A673 (cell line): ENCODE results near the gene PARVB. TPM values are rescaled to one million over a fixed set of nuclear protein-coding genes. Genes with fewer than 3 reads are reported as not detected.

ENCODE experiments used
- BruUV-seq: library from RNA; stranded (reverse); fragments of 400-500 nt; replicated peaks from 2 replicates; lab custom pipeline; 2021; lab: Mats Ljungman, UMichigan
- CTCF ChIA-PET: fragments of 300-600 bp; sonication (Branson Sonifier 250); formaldehyde crosslinking; loops from one replicate; lab custom pipeline; 2022; ENCODE audit warnings: antibody characterized with exemption; lab: Charles Lee
- POLR2A ChIA-PET: fragments of 300-600 bp; sonication (Branson Sonifier 250); formaldehyde crosslinking; loops from one replicate; lab custom pipeline; 2022; ENCODE audit warnings: antibody characterized with exemption; ENCODE audit not compliant: low non-redundant PET; lab: Charles Lee
- DNase-seq: peaks from one replicate; pipeline ENCODE4 v3.0.0-alpha.2; 2015; ENCODE audit warnings: low spot score
- H3K27ac ChIP-seq: fragments of 200-600 bp; sonication (generic); 2 replicates; pipeline ENCODE4 v1.5.1; 2016; ENCODE audit warnings: mixed run types, low read depth, mild to moderate bottlenecking, mixed read lengths, antibody characterized with exemption, low read length; ENCODE audit not compliant: poor library complexity, severe bottlenecking
- H3K27me3 ChIP-seq: fragments of 200-600 bp; sonication (generic); replicated peaks from 2 replicates; pipeline ENCODE4 v1.6.1; 2017; ENCODE audit warnings: mixed run types, low read depth, mild to moderate bottlenecking, mixed read lengths, antibody characterized with exemption, low read length; ENCODE audit not compliant: insufficient read depth, poor library complexity
- H3K36me3 ChIP-seq: fragments of 200-600 bp; sonication (generic); 2 replicates; pipeline ENCODE4 v1.6.1; 2016; ENCODE audit warnings: mixed run types, mild to moderate bottlenecking, mixed read lengths, antibody characterized with exemption, low read length; ENCODE audit not compliant: insufficient read depth, poor library complexity, severe bottlenecking
- H3K4me1 ChIP-seq: fragments of 200-600 bp; sonication (generic); 2 replicates; pipeline ENCODE4 v1.6.1; 2017; ENCODE audit warnings: mixed run types, mild to moderate bottlenecking, mixed read lengths, antibody characterized with exemption, low read length; ENCODE audit not compliant: insufficient read depth, poor library complexity, severe bottlenecking
- H3K4me3 ChIP-seq: fragments of 200-600 bp; sonication (generic); 2 replicates; pipeline ENCODE4 v1.5.1; 2016; ENCODE audit warnings: low read depth, mixed run types, mild to moderate bottlenecking, mixed read lengths, low read length; ENCODE audit not compliant: poor library complexity, severe bottlenecking
- H3K9me3 ChIP-seq: fragments of 200-600 bp; sonication (generic); 2 replicates; pipeline ENCODE4 v1.6.1; 2016; ENCODE audit warnings: mixed run types, low read depth, mild to moderate bottlenecking, mixed read lengths, antibody characterized with exemption, low read length; ENCODE audit not compliant: poor library complexity, severe bottlenecking
- EZH2 ChIP-seq: fragments of 200-600 bp; sonication (generic); IDR thresholded peaks from 2 replicates; pipeline ENCODE4 v1.6.1; 2017; ENCODE audit warnings: borderline replicate concordance, low read depth, mild to moderate bottlenecking, mixed read lengths, antibody characterized with exemption, low read length; ENCODE audit not compliant: poor library complexity, severe bottlenecking
- intact Hi-C: fragments of 100-400 bp; cut with micrococcal nuclease; formaldehyde crosslinking; loops from one replicate; pipeline ENCODE4 v1.10.0; 2022; ENCODE audit not compliant: unreplicated experiment
- total RNA-seq: library from RNA; stranded (reverse); gene quantifications from 2 replicates; pipeline ENCODE4 v1.2.3, GENCODE V29; 2021
- TF ChIP-seq, protein P1 (sequence below): fragments of 300-800, 200-600 bp; sonication (generic); conservative IDR thresholded peaks from 2 replicates; pipeline ENCODE4 v1.5.1; 2017; ENCODE audit warnings: low read depth, mild to moderate bottlenecking, antibody characterized with exemption, low read length, moderate library complexity, mixed read lengths

PARVB gene
- total RNA-seq, 1 experiment from 2014 or later, result 18.3 TPM

DNA sequence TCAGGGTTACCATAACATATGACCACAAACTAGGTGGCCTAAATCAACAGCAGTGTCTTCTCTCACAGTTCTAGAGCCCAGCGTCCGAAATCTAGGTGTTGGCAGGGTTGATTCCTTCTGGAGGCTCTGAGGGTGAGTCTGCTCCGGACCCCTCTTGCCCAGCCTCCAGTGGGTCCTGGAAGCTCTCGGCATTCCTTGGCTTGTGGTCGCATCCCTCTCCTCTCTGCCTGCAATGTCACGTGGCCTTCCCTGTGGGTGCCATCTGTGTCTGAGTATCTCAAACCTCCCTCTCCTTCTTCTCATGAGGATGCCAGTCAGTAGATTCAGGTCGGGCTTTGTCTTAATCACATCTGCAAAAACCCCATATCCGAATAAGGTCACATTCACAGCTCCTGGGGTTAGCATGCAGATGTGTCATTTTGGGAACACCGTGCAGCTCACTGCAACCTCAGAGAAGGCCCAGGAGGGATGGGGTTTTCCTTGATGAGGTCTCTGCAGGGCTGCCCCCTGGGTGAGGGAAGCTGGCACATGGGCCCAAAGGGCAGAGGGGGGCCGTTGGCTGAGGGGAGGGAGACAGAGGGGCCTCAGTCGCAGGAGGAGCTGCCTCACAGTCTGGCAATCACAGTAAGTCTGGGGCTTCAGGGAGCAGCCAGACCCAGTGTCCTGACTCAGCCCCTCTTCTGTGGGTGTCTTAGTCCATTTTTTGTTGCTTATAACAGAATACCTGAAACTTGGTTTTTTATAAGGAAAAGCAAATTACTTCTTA lies 197.8 kb downstream of the PARVB start:
- TF ChIP-seq EZH2, result no peak
- TF ChIP-seq, protein P1, sequence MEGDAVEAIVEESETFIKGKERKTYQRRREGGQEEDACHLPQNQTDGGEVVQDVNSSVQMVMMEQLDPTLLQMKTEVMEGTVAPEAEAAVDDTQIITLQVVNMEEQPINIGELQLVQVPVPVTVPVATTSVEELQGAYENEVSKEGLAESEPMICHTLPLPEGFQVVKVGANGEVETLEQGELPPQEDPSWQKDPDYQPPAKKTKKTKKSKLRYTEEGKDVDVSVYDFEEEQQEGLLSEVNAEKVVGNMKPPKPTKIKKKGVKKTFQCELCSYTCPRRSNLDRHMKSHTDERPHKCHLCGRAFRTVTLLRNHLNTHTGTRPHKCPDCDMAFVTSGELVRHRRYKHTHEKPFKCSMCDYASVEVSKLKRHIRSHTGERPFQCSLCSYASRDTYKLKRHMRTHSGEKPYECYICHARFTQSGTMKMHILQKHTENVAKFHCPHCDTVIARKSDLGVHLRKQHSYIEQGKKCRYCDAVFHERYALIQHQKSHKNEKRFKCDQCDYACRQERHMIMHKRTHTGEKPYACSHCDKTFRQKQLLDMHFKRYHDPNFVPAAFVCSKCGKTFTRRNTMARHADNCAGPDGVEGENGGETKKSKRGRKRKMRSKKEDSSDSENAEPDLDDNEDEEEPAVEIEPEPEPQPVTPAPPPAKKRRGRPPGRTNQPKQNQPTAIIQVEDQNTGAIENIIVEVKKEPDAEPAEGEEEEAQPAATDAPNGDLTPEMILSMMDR, result no peak
- POLR2A ChIA-PET, result no interaction called here

More for the DNA sequence above, 197.8 kb downstream of the PARVB start:
- Histone ChIP-seq H3K4me1 (no peaks in the 10 kb centered on the region), H3K36me3 (no peaks in the 10 kb centered on the region), H3K4me3 (no peak overlapping the region), H3K27ac (no peak overlapping the region), H3K9me3 (no peaks in the 10 kb centered on the region), H3K27me3 (no peaks in the 10 kb centered on the region)
- DNase-seq, result no peak
- intact Hi-C loops, result no loop called here
- BruUV-seq, result no TSS peak
- CTCF ChIA-PET, result no interaction called here

Other genes starting within 250 kb of the PARVB start
- 0.41 and 0.59 TPM in 2 replicates for gene EFCAB6, start 212.0 kb upstream of the PARVB start, total RNA-seq
- gene SULT4A1, start 161.8 kb upstream of the PARVB start, total RNA-seq, result 0.15 and 0.33 TPM in 2 replicates
- gene PNPLA5, start 132.3 kb upstream of the PARVB start, total RNA-seq, result not detected in 2 replicates
- 11.8 and 15.6 TPM in 2 replicates for gene PNPLA3, start 100.5 kb upstream of the PARVB start, total RNA-seq
- gene SAMM50, start 68.9 kb upstream of the PARVB start, total RNA-seq, result 63.1 and 67.2 TPM in 2 replicates
- 13.9 and 14.7 TPM in 2 replicates for gene PARVG, start 156.6 kb downstream of the PARVB start, total RNA-seq